ENCODE results near the gene PCED1B. TPM values are rescaled to one million over a fixed set of nuclear protein-coding genes. Genes with fewer than 3 reads are reported as not detected.

PCED1B gene
- total and polyA plus RNA-seq, 2 experiments from 2014 or later, result 3.6 to 6.6 TPM

GRCh38 chr12:47223031-47223847 is 143.8 kb downstream of the PCED1B start:
- Histone ChIP-seq H3K9me3 (ENCODE audit: low read depth) (no peaks in the 10 kb centered on the region), H3K79me2 (peaks cover 4% of the 10 kb centered on the region), H3K4me2 (peak overlapping the region; percentile 67), H3K4me3 (no peak overlapping the region), H3K4me1 (ENCODE audit: insufficient read depth) (peaks cover 32% of the 10 kb centered on the region), H3K36me3 (replicated peaks; ENCODE audit: insufficient read depth, low read depth) (no peaks in the 10 kb centered on the region), H3K27me3 (no peaks in the 10 kb centered on the region), H3K27ac (peak overlapping the region; percentile 93), H3K9me2 (replicated peaks; ENCODE audit: insufficient read depth) (no peaks in the 10 kb centered on the region), H4K20me1 (ENCODE audit: insufficient read depth, poor library complexity, severe bottlenecking) (no peaks in the 10 kb centered on the region), H2AFZ (peak overlapping the region; percentile 53)
- DNase-seq (ENCODE audit: low spot score), result peak; percentile 18
- TF ChIP-seq EZH2phosphoT487 (IDR thresholded peaks at IDR 0.05; ENCODE audit: low read depth, severe bottlenecking, unreplicated experiment) (no peak), CTCF (IDR thresholded peaks at IDR 0.05; ENCODE audit: poor library complexity) (no peak), EZH2 (IDR thresholded peaks at IDR 0.05; ENCODE audit: borderline replicate concordance) (no peak)
- 24% methylated on average over 7 of the region's 7 CpGs for WGBS (ENCODE audit: low lambda C conversion rate, missing lambda C conversion rate)

- H3K27me3 ChIP-seq, result no peaks in the 10 kb centered on the region
- H3K27ac ChIP-seq, result peak overlapping the region; percentile 93
- peaks cover 4% of the 10 kb centered on the region for H3K79me2 ChIP-seq
- H2AFZ ChIP-seq, result peak overlapping the region; percentile 53
- no peak for TF ChIP-seq EZH2phosphoT487 (IDR thresholded peaks at IDR 0.05; ENCODE audit: low read depth, severe bottlenecking, unreplicated experiment)
- no peak for TF ChIP-seq EZH2 (IDR thresholded peaks at IDR 0.05; ENCODE audit: borderline replicate concordance)
- no peak for TF ChIP-seq CTCF (IDR thresholded peaks at IDR 0.05; ENCODE audit: poor library complexity)
- H4K20me1 ChIP-seq (ENCODE audit: insufficient read depth, poor library complexity, severe bottlenecking), result no peaks in the 10 kb centered on the region
- peaks cover 32% of the 10 kb centered on the region for H3K4me1 ChIP-seq (ENCODE audit: insufficient read depth)
- peak; percentile 64 for DNase-seq (ENCODE audit: low spot score)
- WGBS (ENCODE audit: low lambda C conversion rate, missing lambda C conversion rate), result 19% methylated on average over 4 of the region's 4 CpGs
- H3K9me3 ChIP-seq (ENCODE audit: low read depth), result no peaks in the 10 kb centered on the region
- no peaks in the 10 kb centered on the region for H3K36me3 ChIP-seq (replicated peaks; ENCODE audit: insufficient read depth, low read depth)
- peak overlapping the region; percentile 67 for H3K4me2 ChIP-seq
- H3K9me2 ChIP-seq (replicated peaks; ENCODE audit: insufficient read depth), result no peaks in the 10 kb centered on the region
- peak overlapping the region; percentile 12 for H3K4me3 ChIP-seq
Observed at GRCh38 chr12:47223848-47224213, 144.4 kb downstream of the PCED1B start.

- Histone ChIP-seq H3K9me3 (ENCODE audit: low read depth) (no peaks in the 10 kb centered on the region), H3K36me3 (replicated peaks; ENCODE audit: insufficient read depth, low read depth) (no peaks in the 10 kb centered on the region), H4K20me1 (ENCODE audit: insufficient read depth, poor library complexity, severe bottlenecking) (no peaks in the 10 kb centered on the region), H3K27ac (peak overlapping the region; percentile 93), H3K4me2 (peak overlapping the region; percentile 67), H3K79me2 (peaks cover 4% of the 10 kb centered on the region), H3K9me2 (replicated peaks; ENCODE audit: insufficient read depth) (no peaks in the 10 kb centered on the region), H3K4me1 (ENCODE audit: insufficient read depth) (peaks cover 32% of the 10 kb centered on the region), H3K4me3 (no peak overlapping the region), H2AFZ (peak overlapping the region; percentile 53), H3K27me3 (no peaks in the 10 kb centered on the region)
- TF ChIP-seq CTCF (IDR thresholded peaks at IDR 0.05; ENCODE audit: poor library complexity) (no peak), EZH2phosphoT487 (IDR thresholded peaks at IDR 0.05; ENCODE audit: low read depth, severe bottlenecking, unreplicated experiment) (no peak), EZH2 (IDR thresholded peaks at IDR 0.05; ENCODE audit: borderline replicate concordance) (no peak)
- WGBS (ENCODE audit: low lambda C conversion rate, missing lambda C conversion rate), result 89% methylated on average over 17 of the region's 17 CpGs
- DNase-seq (ENCODE audit: low spot score), result no peak
Observed at GRCh38 chr12:47224563-47225133, 145.2 kb downstream of the PCED1B start.
